GM12878 (cell line): Measurements from ENCODE around the gene ZBTB9.

Experiments used
- CBX5 ChIP-seq: sonication (generic); IDR thresholded peaks from 2 replicates; pipeline ENCODE4 v1.6.1; 2016; ENCODE audit warnings: low read depth, moderate library complexity, mild to moderate bottlenecking, inconsistent platforms
- MEF2A ChIP-seq: IDR thresholded peaks from 2 replicates; pipeline ENCODE4 v1.6.1; 2011; ENCODE audit warnings: low read depth, mild to moderate bottlenecking, low read length, moderate library complexity; ENCODE audit not compliant: insufficient read depth
- MXI1 ChIP-seq: fragments of 150-350 bp; IDR thresholded peaks from 2 replicates; pipeline ENCODE4 v1.6.1; 2011; ENCODE audit warnings: low read depth, mild to moderate bottlenecking, inconsistent platforms, low read length, improper control_type of control experiment
- RFX5 ChIP-seq: IDR thresholded peaks from 2 replicates; pipeline ENCODE4 v1.6.1; 2011; ENCODE audit warnings: low read depth, low read length, improper control_type of control experiment
- SMC3 ChIP-seq: IDR thresholded peaks from 2 replicates; pipeline ENCODE4 v1.6.1; 2011; ENCODE audit warnings: low read length, improper control_type of control experiment, borderline replicate concordance
- SUZ12 ChIP-seq: fragments of 200-600 bp; sonication (generic); IDR thresholded peaks from one replicate; pipeline ENCODE4 v1.6.1; 2018; ENCODE audit warnings: antibody characterized with exemption, mild to moderate bottlenecking; ENCODE audit not compliant: unreplicated experiment
- TF ChIP-seq, protein P1 (sequence below), 3 experiments: IDR thresholded peaks in 2 of 3; conservative IDR thresholded peaks in 1 of 3; 2 replicates each; pipeline ENCODE4 v1.5.1; 2011; ENCODE audit warnings: low read depth in 3 of 3, low read length in 3 of 3, mild to moderate bottlenecking in 3 of 3, control low read depth in 2 of 3, moderate library complexity in 2 of 3, inconsistent platforms in 1 of 3, mixed read lengths in 1 of 3; ENCODE audit not compliant: control insufficient read depth in 2 of 3, insufficient read depth in 1 of 3; ENCODE audit errors: extremely low read depth in 1 of 3

GRCh38 chr6:33433544-33434191 is 20.7 kb upstream of the ZBTB9 start:
- TF ChIP-seq CBX5 (no peak), MEF2A (no peak), SMC3 (no peak), MXI1 (no peak), RFX5 (no peak), SUZ12 (no peak)
- TF ChIP-seq, protein P1, sequence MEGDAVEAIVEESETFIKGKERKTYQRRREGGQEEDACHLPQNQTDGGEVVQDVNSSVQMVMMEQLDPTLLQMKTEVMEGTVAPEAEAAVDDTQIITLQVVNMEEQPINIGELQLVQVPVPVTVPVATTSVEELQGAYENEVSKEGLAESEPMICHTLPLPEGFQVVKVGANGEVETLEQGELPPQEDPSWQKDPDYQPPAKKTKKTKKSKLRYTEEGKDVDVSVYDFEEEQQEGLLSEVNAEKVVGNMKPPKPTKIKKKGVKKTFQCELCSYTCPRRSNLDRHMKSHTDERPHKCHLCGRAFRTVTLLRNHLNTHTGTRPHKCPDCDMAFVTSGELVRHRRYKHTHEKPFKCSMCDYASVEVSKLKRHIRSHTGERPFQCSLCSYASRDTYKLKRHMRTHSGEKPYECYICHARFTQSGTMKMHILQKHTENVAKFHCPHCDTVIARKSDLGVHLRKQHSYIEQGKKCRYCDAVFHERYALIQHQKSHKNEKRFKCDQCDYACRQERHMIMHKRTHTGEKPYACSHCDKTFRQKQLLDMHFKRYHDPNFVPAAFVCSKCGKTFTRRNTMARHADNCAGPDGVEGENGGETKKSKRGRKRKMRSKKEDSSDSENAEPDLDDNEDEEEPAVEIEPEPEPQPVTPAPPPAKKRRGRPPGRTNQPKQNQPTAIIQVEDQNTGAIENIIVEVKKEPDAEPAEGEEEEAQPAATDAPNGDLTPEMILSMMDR (IDR thresholded peaks at IDR 0.05 in 2 of 3, conservative IDR thresholded peaks at IDR 0.05 in 1 of 3; ENCODE audit: control insufficient read depth in 2 of 3, extremely low read depth in 1 of 3, insufficient read depth in 1 of 3, low read depth in 3 of 3, low read length in 3 of 3) = no peak
